ENCODE data around the gene CHCHD2. TPM values are rescaled to one million over a fixed set of nuclear protein-coding genes. Genes with fewer than 3 reads are reported as not detected.

CHCHD2 gene
- total and polyA plus RNA-seq, 9 of the 15 experiments (the other 6 are each of a cell fraction or from before 2014, with no cell fraction given): 145 to 1,044 (median 648) TPM

DNA sequence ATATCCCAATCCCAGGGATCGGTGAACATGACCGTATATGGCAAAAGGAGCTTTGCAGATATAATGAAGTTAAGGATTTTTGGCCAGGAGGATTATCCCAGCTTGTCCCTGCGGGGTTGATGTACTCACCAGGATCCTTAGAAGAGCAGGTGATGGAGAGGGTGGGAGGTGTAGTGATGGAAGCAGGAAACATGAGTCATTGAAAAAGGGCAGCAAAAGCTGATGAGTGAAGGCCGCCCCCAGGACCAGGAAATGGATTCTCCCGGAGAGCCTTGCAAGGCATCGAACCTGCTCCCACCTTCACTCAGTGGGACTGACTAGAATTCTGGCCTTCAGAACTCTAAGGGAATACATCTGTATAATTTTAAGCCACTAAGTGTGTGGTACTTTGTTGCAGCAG is 15.2 kb upstream of the CHCHD2 start:
- peak in 1 of 4 experiments; percentile 27 for DNase-seq (ENCODE audit: extremely low read depth in 1 of 4, low spot score in 3 of 4)
- Histone ChIP-seq H3K9me1 (ENCODE audit: control insufficient read depth, insufficient read depth, low read length) (no peaks in the 10 kb centered on the region), H4K20me1 (replicated peaks; ENCODE audit: control insufficient read depth, insufficient read depth, low read length) (no peaks in the 10 kb centered on the region), H2AFZ (ENCODE audit: low read depth, low read length) (no peak overlapping the region), H3K27me3 (ENCODE audit: control insufficient read depth in 2 of 2, insufficient read depth in 2 of 2, low read length in 2 of 2) (no peaks in the 10 kb centered on the region), H3K9ac (ENCODE audit: insufficient read depth in 1 of 2, low read depth in 2 of 2, low read length in 2 of 2) (no peak overlapping the region), H3K27ac (ENCODE audit: extremely low read depth, low read depth, low read length) (no peak overlapping the region), H3K4me1 (replicated peaks in 1 of 2; ENCODE audit: control insufficient read depth in 2 of 2, insufficient read depth in 2 of 2, low read length in 2 of 2) (no peaks in the 10 kb centered on the region; a peak in 1 of 5 replicates), H3K9me3 (replicated peaks; ENCODE audit: control insufficient read depth, insufficient read depth, low read depth, low read length) (no peaks in the 10 kb centered on the region), H3K4me2 (ENCODE audit: insufficient read depth, low read length) (no peak overlapping the region), H3K36me3 (ENCODE audit: control insufficient read depth, insufficient read depth, low read length) (no peaks in the 10 kb centered on the region), H3K4me3 (no peak overlapping the region), H3K79me2 (ENCODE audit: control insufficient read depth, insufficient read depth, low read length) (no peaks in the 10 kb centered on the region)
- ATAC-seq: peak; percentile 52
- no peak for FAIRE-seq
- BruUV-seq (replicated peaks): no TSS peak
- intact Hi-C loops (cut with micrococcal nuclease): no loop called here
- peak; percentile 41; the same call in 1 of the 2 replicates for TF ChIP-seq EGR1 (conservative IDR thresholded peaks at IDR 0.05)
- TF ChIP-seq MEIS2 (IDR thresholded peaks at IDR 0.05; ENCODE audit: partially characterized antibody): peak; percentile 71
- TF ChIP-seq, protein P1, sequence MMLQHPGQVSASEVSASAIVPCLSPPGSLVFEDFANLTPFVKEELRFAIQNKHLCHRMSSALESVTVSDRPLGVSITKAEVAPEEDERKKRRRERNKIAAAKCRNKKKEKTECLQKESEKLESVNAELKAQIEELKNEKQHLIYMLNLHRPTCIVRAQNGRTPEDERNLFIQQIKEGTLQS (IDR thresholded peaks at IDR 0.05): peak; percentile 65
- TF ChIP-seq, protein P1 (CRISPR knock-in tag; conservative IDR thresholded peaks at IDR 0.05): no peak
- no peak for TF ChIP-seq POLR2AphosphoS2 (IDR thresholded peaks at IDR 0.05; ENCODE audit: low read length)
- TF ChIP-seq JUND (IDR thresholded peaks at IDR 0.05; ENCODE audit: borderline replicate concordance, low read depth, low read length): peak; percentile 69; the same call in 1 of the 2 replicates
- no peak for TF ChIP-seq JUND (tag; IDR thresholded peaks at IDR 0.05; ENCODE audit: borderline replicate concordance, low read depth, low read length)
- TF ChIP-seq, protein P2, sequence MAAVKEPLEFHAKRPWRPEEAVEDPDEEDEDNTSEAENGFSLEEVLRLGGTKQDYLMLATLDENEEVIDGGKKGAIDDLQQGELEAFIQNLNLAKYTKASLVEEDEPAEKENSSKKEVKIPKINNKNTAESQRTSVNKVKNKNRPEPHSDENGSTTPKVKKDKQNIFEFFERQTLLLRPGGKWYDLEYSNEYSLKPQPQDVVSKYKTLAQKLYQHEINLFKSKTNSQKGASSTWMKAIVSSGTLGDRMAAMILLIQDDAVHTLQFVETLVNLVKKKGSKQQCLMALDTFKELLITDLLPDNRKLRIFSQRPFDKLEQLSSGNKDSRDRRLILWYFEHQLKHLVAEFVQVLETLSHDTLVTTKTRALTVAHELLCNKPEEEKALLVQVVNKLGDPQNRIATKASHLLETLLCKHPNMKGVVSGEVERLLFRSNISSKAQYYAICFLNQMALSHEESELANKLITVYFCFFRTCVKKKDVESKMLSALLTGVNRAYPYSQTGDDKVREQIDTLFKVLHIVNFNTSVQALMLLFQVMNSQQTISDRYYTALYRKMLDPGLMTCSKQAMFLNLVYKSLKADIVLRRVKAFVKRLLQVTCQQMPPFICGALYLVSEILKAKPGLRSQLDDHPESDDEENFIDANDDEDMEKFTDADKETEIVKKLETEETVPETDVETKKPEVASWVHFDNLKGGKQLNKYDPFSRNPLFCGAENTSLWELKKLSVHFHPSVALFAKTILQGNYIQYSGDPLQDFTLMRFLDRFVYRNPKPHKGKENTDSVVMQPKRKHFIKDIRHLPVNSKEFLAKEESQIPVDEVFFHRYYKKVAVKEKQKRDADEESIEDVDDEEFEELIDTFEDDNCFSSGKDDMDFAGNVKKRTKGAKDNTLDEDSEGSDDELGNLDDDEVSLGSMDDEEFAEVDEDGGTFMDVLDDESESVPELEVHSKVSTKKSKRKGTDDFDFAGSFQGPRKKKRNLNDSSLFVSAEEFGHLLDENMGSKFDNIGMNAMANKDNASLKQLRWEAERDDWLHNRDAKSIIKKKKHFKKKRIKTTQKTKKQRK (IDR thresholded peaks at IDR 0.05; ENCODE audit: borderline replicate concordance, low read depth, low read length): no peak
- peak; percentile 97 for TF ChIP-seq PRDM10 (IDR thresholded peaks at IDR 0.05; ENCODE audit: partially characterized antibody)
- in situ Hi-C loops (cut with MboI): no loop called here
- 39% methylated on average over 5 of the region's 6 CpGs for WGBS (ENCODE audit: insufficient coverage, low coverage, missing lambda C conversion rate)
- CTCF ChIA-PET (ENCODE audit: low intra/inter-chr PET ratio): no interaction called here
- POLR2A ChIA-PET: no interaction called here

Data from K562 (cell line).